Measurements from ENCODE around the gene PCP4.

Gene PCP4

DNA sequence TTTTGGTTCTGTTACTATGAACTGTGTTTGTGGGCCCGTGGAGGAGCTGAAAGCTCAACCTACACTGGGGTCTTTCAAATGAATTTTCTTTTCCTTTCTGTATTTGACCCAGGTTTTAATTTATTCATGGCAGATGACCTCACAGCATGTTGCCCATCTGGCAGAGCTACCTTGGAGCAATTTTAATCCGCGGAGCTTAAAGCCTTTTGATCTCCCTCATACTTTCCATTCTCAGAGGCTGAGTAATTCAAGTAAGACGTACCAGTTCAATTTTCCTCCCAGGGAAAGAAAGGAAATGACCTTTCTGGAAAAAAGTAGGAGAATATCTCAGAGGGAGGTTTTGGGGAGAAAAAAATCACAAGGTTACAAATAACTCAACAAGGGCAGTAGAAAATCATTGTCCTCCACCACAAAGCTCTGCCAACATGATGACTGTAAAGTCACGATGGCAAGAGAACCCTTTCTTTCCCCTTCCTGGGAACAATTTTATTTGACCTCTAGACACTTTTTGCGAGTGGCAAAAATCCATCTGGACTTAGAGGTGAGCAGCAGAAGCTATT is 21.6 kb upstream of the PCP4 start:
- Histone ChIP-seq H3K4me1 (no peaks in the 10 kb centered on the region), H3K9ac (no peak overlapping the region), H3K4me3 (no peak overlapping the region), H3K27me3 (no peaks in the 10 kb centered on the region), H3K9me3 (no peaks in the 10 kb centered on the region), H3K27ac (no peak overlapping the region), H3K36me3 (no peaks in the 10 kb centered on the region), H4K20me1 (no peaks in the 10 kb centered on the region), H3K4me2 (no peak overlapping the region)
- TF ChIP-seq Cebpa-rat (IDR thresholded peaks at IDR 0.05), result no peak

DNA sequence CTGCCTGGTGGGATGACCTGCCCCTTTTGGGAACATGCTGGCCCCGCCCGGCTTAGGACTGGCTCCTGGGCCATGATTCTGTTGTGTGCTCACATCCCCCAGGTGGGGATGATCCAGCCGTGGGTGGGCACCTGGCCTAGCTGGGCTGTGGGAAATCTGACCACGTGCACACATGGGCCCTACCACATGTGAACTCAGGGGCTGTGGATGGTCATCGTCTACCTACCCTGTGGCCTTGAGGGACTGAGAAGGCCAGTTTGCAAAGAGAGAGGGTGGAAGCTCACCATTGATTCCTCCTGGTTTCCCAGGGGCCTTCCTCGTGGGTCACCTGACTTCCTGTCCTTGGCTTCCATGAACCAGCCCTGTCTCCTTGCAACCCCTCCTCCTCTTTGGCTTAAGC is 19.4 kb upstream of the PCP4 start:
- H3K4me2 ChIP-seq, result no peak overlapping the region
- H3K27me3 ChIP-seq, result no peaks in the 10 kb centered on the region
- H3K4me3 ChIP-seq, result no peak overlapping the region
- H3K9me3 ChIP-seq, result no peaks in the 10 kb centered on the region
- no peak overlapping the region for H3K27ac ChIP-seq
- TF ChIP-seq Cebpa-rat (IDR thresholded peaks at IDR 0.05), result no peak
- H3K36me3 ChIP-seq, result no peaks in the 10 kb centered on the region
- H4K20me1 ChIP-seq, result no peaks in the 10 kb centered on the region
- H3K4me1 ChIP-seq, result no peaks in the 10 kb centered on the region
- H3K9ac ChIP-seq, result no peak overlapping the region

DNA sequence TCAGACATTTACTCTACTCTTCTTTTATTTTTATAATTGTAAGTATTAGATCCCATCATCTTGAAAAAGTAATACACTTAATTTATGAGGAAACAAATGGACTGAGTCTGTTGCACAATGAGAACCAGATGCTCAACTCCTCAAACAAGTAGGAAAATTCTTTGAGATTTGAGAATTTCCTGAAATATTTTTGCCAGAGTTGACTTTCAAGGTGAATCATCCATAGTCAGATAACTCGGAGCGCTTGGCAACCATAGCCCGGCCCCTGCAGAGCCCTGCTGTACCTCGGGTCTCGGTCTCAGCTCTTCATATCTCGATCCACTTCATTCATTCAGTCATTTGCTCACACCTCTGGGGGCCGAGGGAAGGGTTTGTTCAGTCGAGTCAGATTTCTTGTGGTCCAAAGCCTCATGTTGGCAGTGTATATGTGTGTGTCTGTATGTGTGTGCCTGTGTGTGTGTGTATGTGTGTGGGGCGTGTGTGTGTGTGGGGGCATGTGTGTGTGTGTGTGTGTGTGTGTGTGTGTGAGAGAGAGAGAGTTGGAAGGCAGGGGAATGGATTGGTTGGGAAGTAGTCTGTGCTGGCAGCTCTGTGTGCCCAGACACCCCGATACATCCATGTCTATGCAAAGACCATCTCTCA is 18.1 kb upstream of the PCP4 start:
- no peak for TF ChIP-seq Cebpa-rat (IDR thresholded peaks at IDR 0.05)
- H3K4me2 ChIP-seq, result no peak overlapping the region

DNA sequence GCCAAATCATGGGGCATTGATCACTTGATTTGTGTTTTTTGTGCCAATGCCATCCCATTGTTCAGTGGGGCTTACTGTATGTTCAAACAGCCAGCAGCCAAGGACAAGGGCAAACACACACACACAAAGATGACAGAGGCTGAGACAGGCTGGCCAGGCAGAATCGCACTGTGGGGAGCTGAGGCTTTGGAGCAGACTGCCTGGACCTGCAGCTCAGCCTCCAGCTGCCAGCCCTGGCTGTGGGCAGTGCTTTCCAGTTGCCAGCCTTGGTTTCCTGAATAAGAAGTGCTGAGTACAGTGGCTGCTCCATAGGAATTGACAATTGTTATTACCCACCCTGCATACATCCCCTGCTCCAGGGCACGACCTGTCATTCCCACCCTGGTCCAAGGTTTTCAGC is 16.9 kb upstream of the PCP4 start:
- H3K9me3 ChIP-seq, result no peaks in the 10 kb centered on the region; the same call in 1 of the 2 replicates
- H3K4me2 ChIP-seq, result no peak overlapping the region
- H3K4me3 ChIP-seq, result no peak overlapping the region
- no peaks in the 10 kb centered on the region for H3K4me1 ChIP-seq
- TF ChIP-seq Cebpa-rat (IDR thresholded peaks at IDR 0.05), result no peak
- no peaks in the 10 kb centered on the region for H3K36me3 ChIP-seq
- no peak overlapping the region for H3K9ac ChIP-seq
- no peaks in the 10 kb centered on the region for H4K20me1 ChIP-seq
- H3K27me3 ChIP-seq, result no peaks in the 10 kb centered on the region
- no peak overlapping the region for H3K27ac ChIP-seq

More for the DNA sequence above, 18.1 kb upstream of the PCP4 start:
- Histone ChIP-seq H4K20me1 (no peaks in the 10 kb centered on the region), H3K9me3 (no peaks in the 10 kb centered on the region; the same call in 1 of the 2 replicates), H3K4me3 (no peak overlapping the region), H3K27ac (no peak overlapping the region), H3K36me3 (no peaks in the 10 kb centered on the region), H3K4me1 (no peaks in the 10 kb centered on the region), H3K27me3 (no peaks in the 10 kb centered on the region), H3K9ac (no peak overlapping the region)

DNA sequence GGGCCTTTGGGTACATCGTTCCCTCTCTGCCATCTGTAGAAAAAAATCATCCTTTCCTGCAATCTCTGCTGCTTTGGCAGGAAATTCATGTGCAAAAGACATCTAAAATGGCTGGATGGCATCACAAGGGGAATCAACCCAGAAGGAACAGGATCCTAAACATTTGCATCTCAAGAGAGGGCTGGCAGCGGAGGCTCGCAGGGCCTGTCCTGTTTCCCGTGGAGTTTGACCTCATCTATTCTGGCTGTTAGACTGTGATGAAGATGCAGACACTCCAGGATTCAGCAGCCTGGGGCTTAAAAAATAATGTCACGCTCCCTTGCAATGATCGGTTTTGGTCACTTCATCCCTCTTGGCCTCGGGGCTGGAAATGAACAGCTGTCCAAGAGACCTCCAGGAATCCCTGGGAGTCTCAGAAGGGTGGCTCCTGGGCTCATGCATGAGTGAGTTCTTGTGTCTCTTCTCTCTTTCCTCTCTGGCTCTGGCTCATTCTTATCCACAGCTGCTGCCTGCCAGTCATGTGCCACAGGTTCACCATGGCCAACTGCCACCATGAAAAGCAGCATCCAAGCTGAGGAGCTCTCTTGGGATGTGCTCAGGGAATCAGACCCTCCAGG is 16.1 kb upstream of the PCP4 start:
- Histone ChIP-seq H3K27ac (no peak overlapping the region), H3K9ac (no peak overlapping the region), H3K9me3 (no peaks in the 10 kb centered on the region; the same call in 1 of the 2 replicates), H3K36me3 (no peaks in the 10 kb centered on the region), H3K4me2 (no peak overlapping the region), H3K4me1 (no peaks in the 10 kb centered on the region), H3K27me3 (no peaks in the 10 kb centered on the region), H4K20me1 (no peaks in the 10 kb centered on the region), H3K4me3 (no peak overlapping the region)
- TF ChIP-seq Cebpa-rat (IDR thresholded peaks at IDR 0.05), result no peak

DNA sequence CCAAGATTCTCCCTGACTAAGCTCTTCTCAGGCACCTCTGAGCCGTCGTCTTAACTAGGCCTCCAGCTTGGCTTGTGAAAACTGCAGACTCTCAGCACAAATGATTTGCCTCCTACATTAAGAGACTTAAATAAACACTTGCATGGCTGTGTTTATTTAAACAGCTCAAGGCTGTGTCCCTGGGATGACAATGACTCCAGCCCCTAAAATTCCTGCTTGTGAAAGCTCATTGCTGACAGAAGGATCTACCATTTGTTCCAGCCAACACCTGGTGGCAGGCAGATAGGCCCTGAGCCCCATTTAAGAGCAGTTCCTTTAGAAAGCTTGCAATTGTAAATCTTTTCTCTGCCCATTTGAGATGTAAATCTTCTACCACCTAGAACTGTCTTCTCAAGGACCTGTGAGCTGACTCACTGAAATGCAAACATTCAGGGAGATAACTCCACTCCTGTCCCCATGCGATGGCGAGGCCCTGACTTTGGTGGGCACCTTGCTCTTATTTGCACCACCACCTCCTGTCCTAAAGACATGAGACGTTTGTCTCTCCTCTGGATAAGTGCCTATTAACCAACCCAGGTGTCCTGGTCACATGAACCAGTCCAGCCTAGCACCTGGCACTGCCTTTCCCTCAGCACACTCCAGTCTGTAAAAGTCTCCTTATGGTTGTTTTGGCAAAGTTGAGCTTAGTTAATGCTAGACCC is 15.1 kb upstream of the PCP4 start:
- Histone ChIP-seq H4K20me1 (no peaks in the 10 kb centered on the region), H3K9ac (no peak overlapping the region), H3K27ac (no peak overlapping the region), H3K9me3 (no peaks in the 10 kb centered on the region; the same call in 1 of the 2 replicates), H3K4me2 (no peak overlapping the region), H3K4me3 (no peak overlapping the region), H3K36me3 (no peaks in the 10 kb centered on the region), H3K4me1 (no peaks in the 10 kb centered on the region), H3K27me3 (no peaks in the 10 kb centered on the region)
- no peak for TF ChIP-seq Cebpa-rat (IDR thresholded peaks at IDR 0.05)

DNA sequence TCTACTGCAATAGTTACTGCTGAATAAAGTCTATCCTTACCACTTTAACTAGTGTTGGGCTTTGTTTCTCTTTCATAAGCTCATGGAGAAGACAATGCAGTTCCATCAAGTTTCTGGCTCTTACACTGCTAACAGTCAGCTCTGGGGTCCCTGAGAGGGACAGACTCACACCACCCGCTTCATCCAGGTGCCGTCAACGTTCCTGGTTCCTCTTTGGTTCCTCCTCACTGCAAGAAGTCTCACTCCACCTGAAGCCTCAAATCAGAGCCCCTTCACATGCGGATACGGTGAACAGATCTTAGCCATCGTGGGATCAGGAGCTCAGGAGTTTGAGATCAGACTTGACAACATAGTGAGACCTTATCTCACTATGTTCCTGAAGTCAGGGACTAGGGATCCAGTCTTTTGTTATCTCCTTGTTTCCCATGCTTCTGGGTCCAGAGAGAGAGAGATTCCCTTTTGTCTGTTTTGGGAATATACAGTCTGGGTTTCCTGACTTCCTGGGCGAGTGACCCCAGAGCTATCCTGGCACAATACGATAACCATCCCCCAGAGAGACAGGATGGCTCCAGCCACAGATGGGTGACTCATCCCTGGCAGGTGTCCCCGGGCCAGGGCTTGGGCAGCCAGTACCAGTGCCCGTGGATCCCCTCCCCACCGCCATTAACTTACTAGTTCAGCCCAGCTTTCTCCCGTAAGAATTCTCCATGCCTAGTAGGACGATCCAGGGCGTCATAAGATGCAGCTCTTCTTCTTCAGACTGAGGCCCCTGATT is 14.3 kb upstream of the PCP4 start:
- no peak for TF ChIP-seq Cebpa-rat (IDR thresholded peaks at IDR 0.05)
- Histone ChIP-seq H3K4me2 (no peak overlapping the region), H4K20me1 (no peaks in the 10 kb centered on the region), H3K27me3 (no peaks in the 10 kb centered on the region), H3K4me1 (no peaks in the 10 kb centered on the region), H3K9me3 (peaks cover under 1% of the 10 kb centered on the region), H3K36me3 (no peaks in the 10 kb centered on the region), H3K27ac (no peak overlapping the region), H3K9ac (no peak overlapping the region), H3K4me3 (no peak overlapping the region)

DNA sequence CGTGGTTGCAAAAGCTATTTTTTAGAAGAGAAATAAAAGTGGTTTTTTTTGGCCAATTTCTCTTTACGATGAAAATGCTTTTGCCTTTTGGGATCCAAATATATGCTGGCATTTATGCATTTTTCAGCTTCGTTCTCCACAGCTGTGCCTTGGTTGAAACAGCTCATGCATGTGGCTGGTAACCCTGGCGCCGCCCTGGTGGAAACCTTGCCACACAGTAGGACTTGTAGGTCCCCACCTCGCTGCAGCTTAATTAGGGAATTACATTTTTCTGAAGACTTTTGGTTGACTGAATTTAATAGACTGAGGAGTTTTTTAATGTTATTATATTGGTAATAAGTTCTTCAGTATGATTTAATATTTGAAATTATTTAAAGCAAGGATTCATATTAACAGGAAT is 12.7 kb upstream of the PCP4 start:
- Histone ChIP-seq H3K9me3 (peaks cover 13% of the 10 kb centered on the region), H3K27me3 (no peaks in the 10 kb centered on the region), H3K27ac (no peak overlapping the region), H3K9ac (no peak overlapping the region), H3K4me2 (no peak overlapping the region), H3K4me3 (no peak overlapping the region), H4K20me1 (no peaks in the 10 kb centered on the region), H3K36me3 (no peaks in the 10 kb centered on the region), H3K4me1 (peaks cover 7% of the 10 kb centered on the region)
- no peak for TF ChIP-seq Cebpa-rat (IDR thresholded peaks at IDR 0.05)

DNA sequence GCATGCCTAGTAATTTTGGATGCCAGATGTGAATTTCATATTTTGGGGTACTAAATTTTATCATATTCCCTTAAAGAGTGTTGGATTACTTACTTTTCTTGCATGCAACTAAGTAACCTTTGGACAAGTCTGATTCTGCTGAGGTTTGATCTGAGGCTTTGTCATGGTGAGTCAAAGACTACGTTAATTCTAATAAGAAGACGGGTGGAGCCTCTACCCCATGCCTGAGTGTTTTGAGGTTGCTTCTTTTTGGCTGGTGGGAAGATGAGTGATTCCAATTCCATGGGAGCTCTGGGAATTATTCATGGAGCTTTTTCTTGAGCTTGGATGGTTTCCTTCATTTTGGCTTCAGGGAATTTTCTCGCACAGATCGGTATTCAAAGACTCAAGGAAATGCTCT is 11.6 kb upstream of the PCP4 start:
- Histone ChIP-seq H4K20me1 (no peaks in the 10 kb centered on the region), H3K36me3 (no peaks in the 10 kb centered on the region), H3K4me2 (no peak overlapping the region), H3K4me3 (no peak overlapping the region), H3K27ac (no peak overlapping the region), H3K4me1 (peaks cover 14% of the 10 kb centered on the region), H3K27me3 (no peaks in the 10 kb centered on the region), H3K9me3 (peaks cover 13% of the 10 kb centered on the region), H3K9ac (no peak overlapping the region)
- no peak for TF ChIP-seq Cebpa-rat (IDR thresholded peaks at IDR 0.05)

All from BLaER1 (cell line).